Activated CD8-positive, alpha-beta T cell treated with anti-CD3 and anti-CD28 coated beads for 36 hours (primary cell): Measurements from ENCODE around the gene MCEE. TPM values are rescaled to one million over a fixed set of nuclear protein-coding genes. Genes with fewer than 3 reads are reported as not detected.

Source experiments
- ATAC-seq: fragments of 200-7000 bp; cut with Tn5 transposase; one replicate; pipeline ENCODE4 v1.10.0; 2021; ENCODE audit warnings: mild to moderate bottlenecking, moderate library complexity
- CTCF ChIA-PET: fragments of 350-600 bp; sonication (Branson Sonifier 250); formaldehyde crosslinking; loops from one replicate; lab custom pipeline; 2021; ENCODE audit warnings: antibody characterized with exemption; lab: Charles Lee
- POLR2A ChIA-PET: fragments of 350-600 bp; sonication (Branson Sonifier 250); formaldehyde crosslinking; loops from one replicate; lab custom pipeline; 2021; ENCODE audit warnings: antibody characterized with exemption; lab: Charles Lee
- DNase-seq: peaks from one replicate; pipeline ENCODE4 v3.0.0-alpha.2; 2020
- H3K27ac Mint-ChIP-seq: one replicate; pipeline ENCODE4 v1.8.0; 2021; ENCODE audit warnings: mild to moderate bottlenecking, mixed read lengths
- H3K27me3 Mint-ChIP-seq: one replicate; pipeline ENCODE4 v1.8.0; 2021; ENCODE audit warnings: mixed read lengths
- H3K36me3 Mint-ChIP-seq: one replicate; pipeline ENCODE4 v1.8.0; 2021; ENCODE audit warnings: low read depth, mixed read lengths
- H3K4me1 Mint-ChIP-seq: one replicate; pipeline ENCODE4 v1.8.0; 2021; ENCODE audit warnings: low read depth, mixed read lengths
- H3K4me3 Mint-ChIP-seq: one replicate; pipeline ENCODE4 v1.8.0; 2021; ENCODE audit warnings: mild to moderate bottlenecking, moderate library complexity, mixed read lengths
- H3K9me3 Mint-ChIP-seq: one replicate; pipeline ENCODE4 v1.8.0; 2021; ENCODE audit warnings: mixed read lengths
- CTCF ChIP-seq: fragments of 200-600 bp; IDR thresholded peaks from one replicate; pipeline ENCODE4 v1.8.0; 2022; ENCODE audit warnings: antibody characterized with exemption, mild to moderate bottlenecking
- intact Hi-C: fragments of 100-400 bp; cut with micrococcal nuclease; formaldehyde crosslinking; loops from one replicate; pipeline ENCODE4 v1.10.0; 2022
- total RNA-seq, 2 experiments: library from RNA; stranded (reverse); gene quantifications; one replicate each; pipeline ENCODE4 v1.2.3, GENCODE V29; 2021

MCEE gene
- total RNA-seq, 2 experiments from 2014 or later: 13.8 to 14.0 TPM

DNA sequence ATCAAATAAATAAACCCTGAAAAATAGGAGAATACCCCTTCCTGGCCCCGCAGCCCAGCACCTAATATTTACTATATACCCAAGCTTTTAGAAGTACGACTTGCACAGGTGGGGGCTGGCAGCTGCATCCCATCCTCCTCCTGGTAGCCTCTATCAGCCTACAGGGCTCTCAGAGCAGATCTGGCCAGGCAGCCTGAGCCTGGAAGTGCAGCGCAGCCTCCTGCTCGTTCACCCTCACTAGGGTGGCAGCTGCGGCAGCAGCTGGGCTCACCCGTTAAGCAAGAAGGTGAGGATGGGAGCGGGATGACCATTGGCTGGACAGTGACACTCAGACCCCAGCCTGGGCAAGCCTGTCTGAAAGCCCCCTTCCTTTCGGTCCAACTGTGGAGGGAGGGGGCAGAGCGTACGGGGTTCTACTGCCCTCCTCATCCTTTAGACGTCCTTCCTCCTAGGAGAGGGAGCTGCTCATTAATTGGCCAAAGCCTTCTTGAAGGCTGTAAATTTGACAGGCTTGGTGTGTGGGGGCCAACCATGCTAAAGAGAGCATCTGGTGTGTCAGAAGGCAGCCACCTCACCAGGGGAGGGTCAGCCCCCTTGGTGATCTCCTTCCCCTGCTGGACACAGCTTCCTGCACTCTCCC lies 23.7 kb upstream of the MCEE start:
- intact Hi-C loops: loop anchor here (10.0 kb wide), 1 partner anchor 121 kb away; no protein-coding TSS in a partner anchor
- no peak for ATAC-seq
- peaks cover 10% of the 10 kb centered on the region for H3K27me3 Mint-ChIP-seq

GRCh38 chr2:71151620-71152019 lies 21.6 kb upstream of the MCEE start:
- DNase-seq (no peak), ATAC-seq (no peak)
- Mint-ChIP-seq H3K27ac (no peak overlapping the region), H3K4me1 (no peaks in the 10 kb centered on the region), H3K27me3 (peaks cover 3% of the 10 kb centered on the region), H3K36me3 (peaks cover 13% of the 10 kb centered on the region), H3K4me3 (no peak overlapping the region), H3K9me3 (no peaks in the 10 kb centered on the region)
- CTCF ChIA-PET: interaction anchor here (1.6 to 1.9 kb wide), 2 partner anchors 102 to 128 kb away, joined by 4 to 5 read pairs; no protein-coding TSS in a partner anchor
- intact Hi-C loops: loop anchor here (10.0 kb wide), 1 partner anchor 123 kb away; no protein-coding TSS in a partner anchor
- TF ChIP-seq CTCF: no peak
- POLR2A ChIA-PET: interaction anchor here (0.6 to 1.2 kb wide), 3 partner anchors 21 to 83 kb away, joined by 3 to 4 read pairs (median 3); partner anchors contain the start of genes MPHOSPH10 and NAGK

More for the DNA sequence above, 23.7 kb upstream of the MCEE start:
- H3K9me3 Mint-ChIP-seq: no peaks in the 10 kb centered on the region
- H3K4me3 Mint-ChIP-seq: no peak overlapping the region
- no peak for TF ChIP-seq CTCF
- POLR2A ChIA-PET: no interaction called here
- H3K36me3 Mint-ChIP-seq: peaks cover 5% of the 10 kb centered on the region
- no peak overlapping the region for H3K27ac Mint-ChIP-seq
- peaks cover 3% of the 10 kb centered on the region for H3K4me1 Mint-ChIP-seq
- no peak for DNase-seq
- CTCF ChIA-PET: interaction anchor here (0.8 to 2.5 kb wide), 5 partner anchors 10 to 106 kb away, joined by 3 to 8 read pairs (median 6); partner anchors contain the start of gene PAIP2B

GRCh38 chr2:71150082-71150816 lies 20.2 kb upstream of the MCEE start:
- no peak for ATAC-seq
- TF ChIP-seq CTCF: no peak
- Mint-ChIP-seq H3K27me3 (no peaks in the 10 kb centered on the region), H3K9me3 (no peaks in the 10 kb centered on the region), H3K36me3 (peaks cover 21% of the 10 kb centered on the region), H3K4me1 (no peaks in the 10 kb centered on the region), H3K4me3 (no peak overlapping the region), H3K27ac (peak overlapping the region; percentile 49)
- intact Hi-C loops: loop anchor here (10.0 kb wide), 1 partner anchor 125 kb away; no protein-coding TSS in a partner anchor
- CTCF ChIA-PET: interaction anchor here (0.6 to 1.9 kb wide), 5 partner anchors 30 to 127 kb away, joined by 3 to 5 read pairs (median 4); no protein-coding TSS in a partner anchor
- DNase-seq: no peak
- POLR2A ChIA-PET: interaction anchor here (1.4 kb wide), 1 partner anchor 181 kb away, joined by 4 read pairs; the partner anchor contains the start of gene ZNF638

DNA sequence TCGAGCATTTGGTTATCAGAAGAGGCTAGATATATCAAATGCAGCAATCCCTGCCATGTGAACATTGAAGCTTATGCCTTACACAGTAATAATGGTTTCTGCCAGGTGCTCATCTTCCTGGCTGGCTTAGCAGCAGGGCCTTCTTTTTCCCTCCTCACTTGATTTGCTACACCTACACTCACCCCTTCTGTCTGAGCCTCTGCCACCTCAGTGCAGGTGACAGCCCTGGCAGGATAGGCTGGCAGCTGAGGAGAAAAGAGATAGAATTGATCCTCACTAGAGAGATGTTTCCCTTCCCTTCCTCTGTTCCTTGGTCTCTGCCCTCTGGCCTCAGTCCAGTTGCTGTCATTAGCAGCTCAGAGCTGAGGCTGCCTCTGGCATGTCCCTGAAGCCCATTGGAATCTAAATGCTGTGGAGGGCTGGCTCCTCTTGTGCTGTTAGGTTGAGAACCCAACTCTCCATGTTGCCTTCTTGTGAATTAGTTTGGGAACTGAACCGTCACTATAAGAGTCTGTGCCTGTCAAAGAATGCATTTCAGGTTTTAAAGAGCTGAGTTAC lies 18.6 kb upstream of the MCEE start:
- DNase-seq (no peak), ATAC-seq (no peak)
- POLR2A ChIA-PET: interaction anchor here (1.0 kb wide), 1 partner anchor 11 kb away, joined by 4 read pairs; no protein-coding TSS in a partner anchor
- no peaks in the 10 kb centered on the region for H3K4me1 Mint-ChIP-seq
- intact Hi-C loops: no loop called here
- no peaks in the 10 kb centered on the region for H3K9me3 Mint-ChIP-seq
- CTCF ChIA-PET: interaction anchor here (1.0 kb wide), 1 partner anchor 9 kb away, joined by 5 read pairs; no protein-coding TSS in a partner anchor
- no peaks in the 10 kb centered on the region for H3K27me3 Mint-ChIP-seq
- TF ChIP-seq CTCF: no peak
- peaks cover 32% of the 10 kb centered on the region for H3K36me3 Mint-ChIP-seq
- no peak overlapping the region for H3K4me3 Mint-ChIP-seq
- H3K27ac Mint-ChIP-seq: no peak overlapping the region
